ENCODE results near the gene XYLT1.

GRCh38 chr16:17358355-17358754, 112.4 kb downstream of the XYLT1 start:
- TF ChIP-seq EZH2 (IDR thresholded peaks at IDR 0.05; ENCODE audit: borderline replicate concordance, control insufficient read depth, low read depth, low read length) (no peak), CTCF (IDR thresholded peaks at IDR 0.05 in 2 of 3, conservative IDR thresholded peaks at IDR 0.05 in 1 of 3; ENCODE audit: control insufficient read depth in 2 of 3, extremely low read depth in 1 of 3, insufficient read depth in 1 of 3, low read depth in 3 of 3, low read length in 3 of 3) (no peak), BCL3 (IDR thresholded peaks at IDR 0.05; ENCODE audit: borderline replicate concordance, insufficient read depth, low read depth, low read length, poor library complexity, severe bottlenecking) (no peak), CHD4 (IDR thresholded peaks at IDR 0.05) (no peak), MEF2A (IDR thresholded peaks at IDR 0.05; ENCODE audit: insufficient read depth, low read depth, low read length) (no peak), HDAC6 (IDR thresholded peaks at IDR 0.05; ENCODE audit: unreplicated experiment) (no peak), ZBTB33 (IDR thresholded peaks at IDR 0.05) (no peak), JUND (IDR thresholded peaks at IDR 0.05; ENCODE audit: low read depth, low read length) (no peak), CHD1 (IDR thresholded peaks at IDR 0.05; ENCODE audit: low read depth, low read length) (no peak), ETV6 (conservative IDR thresholded peaks at IDR 0.05 in 1 of 2, IDR thresholded peaks at IDR 0.05 in 1 of 2; ENCODE audit: borderline replicate concordance in 1 of 2, low read depth in 1 of 2) (no peak), FOXK2 (IDR thresholded peaks at IDR 0.05) (no peak)

Data from GM12878 (cell line).